Prostate gland (tissue), 2 donors: ENCODE data around the gene ACOXL.

Experiments used
- CTCF ChIP-seq, 4 experiments: fragments of 200-600 bp in 2 of 4; fragments of 450-650 bp in 2 of 4; sonication (generic) in 2 of 4; IDR thresholded peaks; 1 replicate in 3 of 4; 2 replicates in 1 of 4; pipeline ENCODE4 v1.5.1; 2016 to 2019; ENCODE audit warnings: antibody characterized with exemption in 4 of 4, mild to moderate bottlenecking in 2 of 4, moderate library complexity in 2 of 4
- POLR2A ChIP-seq: fragments of 450-650 bp; IDR thresholded peaks from one replicate; pipeline ENCODE4 v1.6.1; 2016; ENCODE audit warnings: antibody characterized with exemption, mild to moderate bottlenecking
- POLR2AphosphoS5 ChIP-seq: sonication (generic); formaldehyde crosslinking; IDR thresholded peaks from one replicate; pipeline ENCODE4 v1.6.1; 2017; ENCODE audit warnings: antibody characterized with exemption

GRCh38 chr2:110716959-110717645, 15.3 kb upstream of the ACOXL start:
- TF ChIP-seq CTCF (IDR thresholded peaks at IDR 0.05) (no peak), POLR2A (no peak), POLR2AphosphoS5 (no peak)
